HG02588 (cell line): ENCODE results near the gene MADCAM1.

Experiments used
- ATAC-seq: cut with Tn5 transposase; IDR thresholded peaks from one replicate; pipeline ENCODE4 v1.9.1; 2021; ENCODE audit warnings: mild to moderate bottlenecking, moderate library complexity; ENCODE audit not compliant: unreplicated experiment

MADCAM1 gene

GRCh38 chr19:547836-548720, 51.8 kb downstream of the MADCAM1 start:
- ATAC-seq = no peak

GRCh38 chr19:548886-549830, 52.9 kb downstream of the MADCAM1 start:
- no peak for ATAC-seq

GRCh38 chr19:554817-555216, 58.5 kb downstream of the MADCAM1 start:
- no peak for ATAC-seq
